ENCODE data around the gene SSR2.
"Not testable (repeated sequence)": the region's sequence is repeated elsewhere in the genome, so short reads cannot be mapped to it uniquely, and the experiment has no call there.

SSR2 gene

DNA sequence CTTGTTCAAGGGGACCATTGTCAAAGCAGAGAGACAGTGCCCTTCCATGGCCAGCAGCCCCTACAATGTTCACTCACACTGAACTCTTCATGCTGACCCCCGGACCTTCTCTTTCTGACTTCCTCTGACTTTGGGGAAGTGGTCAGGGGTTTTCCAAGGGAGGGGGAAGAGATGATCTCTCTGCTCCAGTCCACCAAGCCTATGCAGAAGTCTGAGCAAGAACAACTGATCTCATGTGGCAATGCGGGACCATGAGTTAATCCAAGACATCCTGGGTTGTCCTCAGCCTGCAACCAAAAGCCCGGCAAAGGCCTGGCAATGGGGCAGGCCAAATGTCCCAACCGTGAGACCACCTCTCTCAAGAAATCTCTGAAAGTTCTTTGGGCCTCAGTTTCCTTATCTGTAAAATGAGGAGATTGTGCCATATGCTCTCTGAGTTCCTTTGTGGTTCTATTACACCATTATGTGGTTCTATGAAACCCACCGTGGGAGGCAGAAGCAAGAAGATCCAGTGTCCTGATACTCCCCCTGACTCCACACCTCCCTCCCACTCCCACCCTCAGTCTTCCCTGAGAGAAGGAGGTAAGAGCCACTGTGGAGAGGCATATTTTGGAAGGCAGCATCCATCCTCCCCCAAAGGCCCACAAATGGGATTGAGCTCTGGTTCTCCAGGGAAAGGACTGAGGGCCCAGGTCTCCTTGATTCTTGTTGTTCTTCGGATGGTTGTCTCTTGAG lies 30.6 kb downstream of the SSR2 start:
- peak; percentile 67 for DNase-seq

DNA sequence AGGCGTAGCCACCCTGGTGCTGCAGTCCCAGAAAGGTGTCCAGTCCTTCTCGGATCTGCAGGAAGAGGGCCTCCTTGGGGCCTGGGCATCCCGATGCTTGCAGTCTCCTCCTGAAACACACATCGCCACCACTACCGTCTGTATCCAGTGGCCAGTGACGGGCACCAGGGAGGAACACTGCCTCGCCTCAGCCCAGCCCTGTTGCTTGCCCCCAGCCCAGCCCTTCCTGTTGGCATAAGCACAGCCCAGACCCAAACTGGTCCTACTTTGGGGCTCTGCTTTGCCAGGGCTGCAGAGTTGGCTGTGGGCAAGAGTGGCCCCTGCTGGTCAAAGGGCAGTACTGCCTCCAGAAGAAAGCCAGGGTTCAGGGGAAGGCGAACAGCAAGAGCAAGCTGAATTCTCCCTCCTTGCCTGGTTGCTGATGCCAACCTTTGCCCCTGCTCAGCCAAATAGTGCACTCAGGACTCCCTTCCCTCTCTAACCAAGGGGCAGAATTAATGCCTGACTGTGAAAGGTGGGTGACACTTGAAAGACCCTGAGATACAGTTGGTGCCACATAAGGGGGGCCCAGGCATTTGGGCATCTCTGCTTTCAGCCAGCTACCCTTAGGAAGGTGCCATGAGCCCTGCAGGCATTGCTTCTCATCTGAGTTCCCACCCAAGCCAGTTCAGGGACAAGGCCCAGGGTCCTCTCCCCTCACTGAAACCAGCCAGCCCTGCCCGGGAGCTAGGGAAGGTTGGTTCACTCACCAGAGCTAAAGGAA lies 31.3 kb downstream of the SSR2 start:
- peak; percentile 90 for DNase-seq

GRCh38 chr1:155984903-155985645 lies 35.7 kb downstream of the SSR2 start:
- DNase-seq, result not testable (repeated sequence)

- no peak for DNase-seq
These were observed 36.4 kb downstream of the SSR2 start for GRCh38 chr1:155984341-155984740.

GRCh38 chr1:155983191-155984024 lies 37.3 kb downstream of the SSR2 start:
- DNase-seq, result peak; percentile 84

- DNase-seq, result no peak
These were observed 38.6 kb downstream of the SSR2 start for GRCh38 chr1:155982106-155982505.

DNA sequence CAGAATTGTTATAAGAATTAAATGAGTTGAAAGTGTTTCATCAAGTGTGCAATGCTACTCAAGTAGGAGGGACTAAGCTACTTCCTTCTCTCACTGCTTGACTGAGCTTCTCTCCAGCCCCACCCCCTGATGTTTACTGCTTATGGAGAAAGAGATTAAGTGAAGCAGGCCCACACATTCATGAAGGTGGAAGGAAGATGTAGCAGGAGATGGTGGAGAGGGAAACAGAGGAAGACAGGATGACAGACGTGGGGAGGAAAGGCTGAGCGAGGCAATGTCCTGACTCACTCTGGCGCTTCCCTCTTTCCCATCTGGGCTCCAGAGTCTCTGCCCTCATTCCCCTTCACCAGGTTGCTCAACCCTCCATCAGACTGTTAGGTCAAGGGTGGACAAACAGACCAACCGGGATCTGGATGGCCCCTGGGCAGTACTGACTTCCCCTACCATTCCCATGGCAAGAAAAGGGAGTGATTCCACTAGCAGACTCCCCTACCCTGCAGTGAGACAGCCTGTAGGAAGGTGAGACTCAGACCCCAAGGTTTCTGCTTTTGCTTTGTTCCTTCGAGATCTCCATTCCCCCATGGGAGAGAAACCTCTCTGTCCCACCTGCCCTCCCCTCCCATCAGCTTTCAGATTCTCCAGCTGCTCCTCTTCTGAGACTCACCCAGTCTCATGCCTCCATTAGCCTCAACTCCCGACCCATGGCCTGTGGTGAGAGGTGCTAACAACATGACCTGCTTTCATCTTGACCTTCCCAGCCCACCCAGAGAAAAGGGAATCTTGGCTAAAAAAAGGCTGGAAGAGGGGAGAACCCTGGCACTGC lies 39.3 kb downstream of the SSR2 start:
- peak; percentile 87 for DNase-seq

DNA sequence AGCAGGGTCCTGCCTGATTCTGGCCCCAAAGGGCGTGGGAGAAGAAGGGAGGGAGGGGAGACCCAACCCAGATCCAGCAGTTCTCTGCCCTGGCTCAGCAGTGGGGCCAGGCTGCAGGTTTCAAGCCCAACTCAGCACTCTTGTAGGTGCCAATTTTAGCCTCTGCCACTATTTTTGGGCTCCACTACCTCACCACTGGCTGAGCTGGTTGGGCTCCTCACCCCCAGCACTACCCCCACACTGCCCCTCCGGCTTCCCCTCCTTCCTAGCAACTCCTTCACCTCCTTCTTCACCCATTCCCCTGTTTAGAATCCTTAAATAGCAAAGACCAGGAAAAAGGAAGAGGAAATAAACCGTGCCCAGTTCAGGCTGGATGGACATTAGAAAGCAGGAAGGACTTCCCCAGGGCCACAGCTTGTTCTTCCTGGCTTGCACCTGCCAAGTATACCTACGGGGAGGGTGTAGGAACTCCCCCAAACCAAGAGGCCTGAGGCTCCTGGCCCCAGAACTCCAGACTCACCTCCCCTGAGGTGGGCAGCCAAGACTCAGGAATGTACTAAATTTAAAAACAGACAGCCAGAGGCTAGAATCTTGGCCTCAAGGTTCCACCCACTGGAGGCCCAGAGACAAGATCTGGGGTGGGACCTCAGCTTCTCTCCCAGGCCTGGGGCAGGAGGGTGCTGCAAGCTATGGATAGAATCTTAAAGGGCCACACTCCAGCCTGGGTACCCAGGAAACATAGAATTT lies 41.0 kb downstream of the SSR2 start:
- DNase-seq, result peak; percentile 91

DNA sequence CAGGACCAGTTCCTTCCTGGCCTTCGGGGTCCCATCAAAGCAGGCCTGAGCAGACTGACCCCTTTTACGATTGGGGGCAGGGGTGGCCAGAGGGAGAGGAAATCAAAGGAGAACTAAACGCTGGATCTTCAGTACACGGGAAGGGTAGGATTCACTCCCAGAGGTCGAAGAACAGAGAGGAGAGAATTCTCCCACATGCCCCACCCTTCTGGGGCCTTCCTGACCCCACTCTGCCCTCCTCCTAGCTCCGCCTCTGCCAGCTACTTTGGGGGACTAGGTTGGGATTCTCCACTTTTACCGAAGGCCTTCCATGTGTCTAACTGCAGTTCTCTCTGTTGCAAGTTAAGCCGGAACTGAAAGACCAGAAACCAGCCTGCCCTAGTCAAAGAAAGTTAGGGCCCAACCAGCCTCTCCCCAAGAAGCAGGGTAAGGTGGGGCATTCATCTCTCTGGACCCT lies 41.8 kb downstream of the SSR2 start:
- peak; percentile 85 for DNase-seq

DNA sequence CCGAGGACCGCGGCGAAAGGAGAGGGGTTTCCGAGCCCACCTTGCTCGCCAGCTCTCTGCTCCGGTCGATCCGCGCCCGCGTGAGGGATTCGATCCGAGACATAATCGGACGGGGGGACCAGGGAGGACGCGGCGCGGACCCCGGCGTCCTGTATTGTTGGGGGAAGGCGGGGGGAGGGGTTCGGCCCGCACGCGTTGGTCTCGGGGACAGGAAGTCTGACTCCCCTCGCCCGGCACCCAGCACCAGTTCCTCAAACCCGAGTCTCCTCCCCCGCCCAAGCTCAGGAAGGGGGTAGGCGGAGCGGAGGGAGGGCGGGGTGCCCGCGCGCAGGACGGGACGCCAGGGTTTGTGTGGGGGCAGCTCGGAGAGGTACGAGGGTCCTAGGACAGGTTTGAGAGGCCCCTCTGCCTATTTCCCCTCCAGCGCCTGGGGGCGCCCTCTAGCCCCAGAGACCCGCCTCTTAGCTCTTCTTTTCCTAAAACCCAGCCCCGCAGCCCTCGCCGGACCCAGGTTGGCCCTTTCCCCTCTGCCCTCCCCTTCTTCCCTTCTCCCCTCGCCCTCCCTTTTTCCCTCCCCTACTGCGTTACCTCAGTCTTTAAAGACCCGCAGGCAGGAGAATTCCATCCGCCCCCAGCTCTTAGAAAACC lies 42.3 kb downstream of the SSR2 start, which contains the start of gene ARHGEF2:
TSS of gene ARHGEF2 (minus strand) at position 223 of the 648 bp plus-strand sequence. CDS start at position 103, 120 bp downstream.
- DNase-seq, result peak; percentile 95

DNA sequence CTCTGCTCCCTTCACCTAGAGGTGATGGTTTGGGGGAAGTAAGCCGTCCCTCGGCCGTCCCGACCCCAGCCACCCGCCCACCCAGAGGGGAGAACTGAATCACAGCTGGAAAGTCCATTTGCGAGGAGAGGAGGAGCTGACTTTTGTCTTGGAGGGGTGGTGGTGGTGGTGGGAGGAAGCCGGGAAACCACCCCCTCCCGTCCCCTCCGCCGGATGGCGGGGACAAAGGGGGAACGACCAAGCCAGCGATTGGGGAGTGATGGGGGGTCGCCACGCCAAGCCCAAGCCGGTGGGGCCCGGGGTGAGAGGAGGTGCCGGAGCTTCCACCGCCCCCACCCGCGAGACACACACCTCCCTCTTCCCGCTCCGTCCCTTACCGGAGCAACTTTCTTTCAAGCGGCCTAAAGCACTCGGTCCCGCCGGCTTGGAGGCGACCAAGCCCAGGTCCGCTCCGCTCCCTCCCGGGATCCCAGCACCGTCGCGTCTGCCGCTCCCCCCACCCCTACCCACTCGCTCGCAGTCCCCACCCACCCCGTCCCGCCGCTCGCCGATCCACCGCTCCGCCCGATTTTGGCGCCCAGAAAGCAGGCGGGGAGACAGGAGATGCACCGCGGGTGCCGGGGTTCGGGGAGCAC lies 42.9 kb downstream of the SSR2 start:
- peak; percentile 63 for DNase-seq

GRCh38 chr1:155976913-155977689 lies 43.6 kb downstream of the SSR2 start:
- peak; percentile 58 for DNase-seq

DNA sequence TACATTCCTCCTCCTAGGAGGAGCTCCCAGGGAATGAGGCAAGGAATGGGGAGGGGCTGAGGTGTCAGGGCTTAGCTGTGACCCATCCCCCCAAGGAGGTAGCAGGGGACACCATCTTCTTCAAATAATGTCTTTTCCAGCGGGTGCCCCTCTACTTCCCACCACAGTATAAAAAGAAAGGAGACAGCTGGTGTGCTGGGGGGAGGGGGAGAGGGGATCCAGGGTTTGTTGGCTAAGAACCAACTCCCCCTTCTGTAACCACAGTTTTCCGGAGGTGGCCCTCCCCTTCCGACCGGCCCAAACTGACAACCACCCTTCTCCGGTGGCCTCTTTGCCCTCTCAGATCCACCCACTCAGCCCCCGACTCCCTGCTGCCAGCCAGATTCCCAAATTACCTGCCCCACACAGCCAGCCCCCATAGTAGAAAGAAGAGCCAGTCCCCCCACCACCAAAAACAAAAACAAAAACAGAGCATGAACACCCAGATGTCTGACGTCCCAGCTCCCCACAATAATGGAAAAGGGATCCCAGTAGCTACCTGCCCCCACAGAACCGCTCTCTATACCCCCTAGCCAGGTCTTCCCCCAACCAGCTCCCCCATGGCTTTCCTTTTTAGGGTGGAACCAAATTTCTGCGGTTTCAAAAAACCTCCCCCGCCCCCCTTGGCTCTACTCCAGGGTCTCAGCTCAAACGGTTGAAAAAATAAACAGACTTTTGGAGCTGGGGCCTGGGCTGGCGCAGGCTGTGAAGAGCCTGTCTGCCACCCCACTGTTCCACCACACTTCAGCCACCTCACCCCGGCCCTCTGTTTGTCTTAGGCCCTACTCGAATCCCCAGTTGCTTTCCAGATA lies 44.5 kb downstream of the SSR2 start:
- DNase-seq, result peak; percentile 93

GRCh38 chr1:155975375-155976061 lies 45.2 kb downstream of the SSR2 start:
- DNase-seq, result peak; percentile 40

- no peak for DNase-seq
These were observed 46.3 kb downstream of the SSR2 start for GRCh38 chr1:155974208-155975115.

GRCh38 chr1:155973723-155974122 lies 47.0 kb downstream of the SSR2 start:
- DNase-seq, result no peak

Measured in OCI-M1 (cell line).